Astrocyte (in vitro differentiated cells and primary cell): Measurements from ENCODE around the gene DUSP3. TPM values are rescaled to one million over a fixed set of nuclear protein-coding genes. Genes with fewer than 3 reads are reported as not detected.

ENCODE experiments used
- DNase-seq: peaks from one replicate; pipeline ENCODE4 v3.0.0-alpha.2; 2010; ENCODE audit warnings: low read depth
- FAIRE-seq: peaks from 2 replicates; lab custom pipeline; 2011; peaks lifted over from hg19 to GRCh38; lab: Jason Lieb, UNC
- H2AFZ ChIP-seq: 2 replicates; pipeline ENCODE4 v1.6.0; 2012; ENCODE audit warnings: low read depth, low read length, inconsistent platforms
- H3K27ac ChIP-seq: 2 replicates; pipeline ENCODE4 v1.5.1; 2011; ENCODE audit warnings: low read depth, low read length, inconsistent platforms
- H3K27me3 ChIP-seq: 2 replicates; pipeline ENCODE4 v1.6.0; 2011; ENCODE audit warnings: low read length, inconsistent platforms; ENCODE audit not compliant: insufficient read depth
- H3K36me3 ChIP-seq: 2 replicates; pipeline ENCODE4 v1.5.1; 2011; ENCODE audit warnings: low read length, inconsistent platforms; ENCODE audit not compliant: insufficient read depth
- H3K4me1 ChIP-seq: 2 replicates; pipeline ENCODE4 v1.5.1; 2011; ENCODE audit warnings: low read length, inconsistent platforms; ENCODE audit not compliant: insufficient read depth
- H3K4me2 ChIP-seq: 2 replicates; pipeline ENCODE4 v1.6.0; 2012; ENCODE audit warnings: low read length, inconsistent platforms
- H3K4me3 ChIP-seq: 2 replicates; pipeline ENCODE4 v1.5.1; 2011; ENCODE audit warnings: low read depth, mild to moderate bottlenecking, low read length, inconsistent platforms; ENCODE audit not compliant: insufficient read depth
- H3K79me2 ChIP-seq: 2 replicates; pipeline ENCODE4 v1.6.0; 2012; ENCODE audit warnings: mild to moderate bottlenecking, low read length, inconsistent platforms; ENCODE audit not compliant: insufficient read depth
- H3K9ac ChIP-seq: 2 replicates; pipeline ENCODE4 v1.6.0; 2012; ENCODE audit warnings: mild to moderate bottlenecking, low read length, inconsistent platforms
- H3K9me3 ChIP-seq: 2 replicates; pipeline ENCODE4 v1.5.1; 2012; ENCODE audit warnings: low read depth, mild to moderate bottlenecking, low read length, inconsistent platforms; ENCODE audit not compliant: insufficient read depth
- H4K20me1 ChIP-seq: 2 replicates; pipeline ENCODE4 v1.6.0; 2012; ENCODE audit warnings: low read length, inconsistent platforms; ENCODE audit not compliant: insufficient read depth
- H3K27ac Mint-ChIP-seq: one replicate; pipeline ENCODE4 v1.8.0; 2021; ENCODE audit warnings: mild to moderate bottlenecking, mixed read lengths; ENCODE audit not compliant: unreplicated experiment
- H3K27me3 Mint-ChIP-seq: one replicate; pipeline ENCODE4 v1.8.0; 2021; ENCODE audit warnings: low read depth, mixed read lengths; ENCODE audit not compliant: unreplicated experiment
- H3K36me3 Mint-ChIP-seq: one replicate; pipeline ENCODE4 v1.8.0; 2021; ENCODE audit warnings: low read depth, mixed read lengths; ENCODE audit not compliant: unreplicated experiment
- H3K4me1 Mint-ChIP-seq: one replicate; pipeline ENCODE4 v1.8.0; 2021; ENCODE audit warnings: low read depth, mixed read lengths; ENCODE audit not compliant: unreplicated experiment
- H3K4me3 Mint-ChIP-seq: one replicate; pipeline ENCODE4 v1.8.0; 2021; ENCODE audit warnings: mild to moderate bottlenecking, moderate library complexity, mixed read lengths; ENCODE audit not compliant: unreplicated experiment
- H3K9me3 Mint-ChIP-seq: one replicate; pipeline ENCODE4 v1.8.0; 2021; ENCODE audit warnings: mild to moderate bottlenecking, mixed read lengths; ENCODE audit not compliant: unreplicated experiment
- CTCF ChIP-seq: IDR thresholded peaks from 2 replicates; pipeline ENCODE4 v1.5.1; 2011; ENCODE audit warnings: low read depth, mild to moderate bottlenecking, inconsistent platforms, low read length, moderate library complexity; ENCODE audit not compliant: insufficient read depth
- EZH2 ChIP-seq: IDR thresholded peaks from 2 replicates; pipeline ENCODE4 v1.6.1; 2012; ENCODE audit warnings: mild to moderate bottlenecking, low read length, inconsistent platforms; ENCODE audit not compliant: insufficient read depth
- total RNA-seq: library from RNA; stranded (reverse); gene quantifications from 2 replicates; pipeline ENCODE4 v1.2.1, GENCODE V29; 2021

DUSP3 gene
- total RNA-seq, 1 donor from 2014 or later = 71.6 TPM

- H3K79me2 ChIP-seq = no peaks in the 10 kb centered on the region
- no peak overlapping the region for H3K27ac Mint-ChIP-seq
- H3K4me1 ChIP-seq = no peaks in the 10 kb centered on the region
- peaks cover 6% of the 10 kb centered on the region for H4K20me1 ChIP-seq
- H3K27me3 Mint-ChIP-seq = peaks cover 3% of the 10 kb centered on the region
- no peak overlapping the region for H3K4me2 ChIP-seq
- TF ChIP-seq EZH2 (no peak), CTCF (no peak)
- H3K9me3 Mint-ChIP-seq = no peaks in the 10 kb centered on the region
- H2AFZ ChIP-seq = no peak overlapping the region
- no peaks in the 10 kb centered on the region for H3K4me1 Mint-ChIP-seq
- H3K27me3 ChIP-seq = no peaks in the 10 kb centered on the region
- H3K9me3 ChIP-seq = no peaks in the 10 kb centered on the region
- peaks cover 27% of the 10 kb centered on the region for H3K36me3 Mint-ChIP-seq
- H3K4me3 Mint-ChIP-seq = no peak overlapping the region
- H3K36me3 ChIP-seq = peaks cover 15% of the 10 kb centered on the region
- H3K9ac ChIP-seq = no peak overlapping the region
- FAIRE-seq (no peak), DNase-seq (no peak)
- H3K27ac ChIP-seq = no peak overlapping the region
- H3K4me3 ChIP-seq = no peak overlapping the region
Measured at GRCh38 chr17:43820759-43821158, 42.0 kb upstream of the DUSP3 start.

DNA sequence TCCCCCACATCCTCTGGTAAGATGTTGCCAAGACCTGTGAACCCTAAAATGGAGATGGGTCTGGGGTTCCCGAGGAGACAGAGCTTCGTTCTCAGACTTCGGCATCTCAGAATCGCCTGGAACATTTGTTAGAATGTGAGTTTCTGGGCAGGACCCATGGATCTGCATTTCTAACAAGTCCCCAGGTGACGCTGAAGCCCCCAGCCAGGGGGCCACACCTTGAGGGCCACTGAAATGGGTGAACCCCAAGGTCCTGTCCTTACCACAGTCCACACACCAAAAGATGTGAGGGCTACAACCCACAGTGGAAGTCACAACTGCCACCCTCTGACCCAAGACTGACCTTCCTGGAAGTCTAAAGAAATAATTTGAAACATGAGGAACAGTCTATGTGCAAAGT is 40.2 kb upstream of the DUSP3 start:
- no peaks in the 10 kb centered on the region for H3K9me3 ChIP-seq
- H3K79me2 ChIP-seq = no peaks in the 10 kb centered on the region
- no peak overlapping the region for H3K4me3 ChIP-seq
- Mint-ChIP-seq H3K27ac (no peak overlapping the region), H3K27me3 (peaks cover 3% of the 10 kb centered on the region), H3K36me3 (peaks cover 26% of the 10 kb centered on the region), H3K4me3 (no peak overlapping the region), H3K4me1 (peaks cover 6% of the 10 kb centered on the region), H3K9me3 (no peaks in the 10 kb centered on the region)
- no peak for TF ChIP-seq CTCF
- no peak for TF ChIP-seq EZH2
- H3K27me3 ChIP-seq = no peaks in the 10 kb centered on the region
- no peak overlapping the region for H3K4me2 ChIP-seq
- H3K27ac ChIP-seq = no peak overlapping the region
- H3K4me1 ChIP-seq = peaks cover 11% of the 10 kb centered on the region
- no peak overlapping the region for H2AFZ ChIP-seq
- H4K20me1 ChIP-seq = peaks cover 6% of the 10 kb centered on the region
- H3K36me3 ChIP-seq = peaks cover 8% of the 10 kb centered on the region
- no peak for FAIRE-seq
- no peak for DNase-seq
- H3K9ac ChIP-seq = no peak overlapping the region

DNA sequence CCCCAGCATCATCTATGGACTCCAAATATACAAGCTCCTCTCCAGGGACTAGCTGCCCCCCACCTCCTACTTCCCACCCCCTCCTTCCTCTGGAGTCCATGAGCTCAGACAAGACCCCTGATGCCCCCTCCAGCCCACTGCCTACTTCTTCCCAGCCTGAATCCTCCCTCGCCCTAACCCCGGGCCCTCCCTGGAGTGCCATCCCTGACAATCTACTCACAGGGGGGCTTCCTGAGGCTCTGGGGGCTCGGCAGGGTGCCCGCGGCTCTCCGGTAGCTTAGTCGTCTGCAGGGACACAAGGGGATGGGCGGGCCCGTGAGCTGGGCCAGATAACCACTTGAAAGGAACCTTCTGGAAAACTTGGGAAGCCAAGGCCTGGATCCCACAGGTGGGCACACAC is 39.0 kb upstream of the DUSP3 start:
- TF ChIP-seq CTCF (no peak), EZH2 (no peak)
- Mint-ChIP-seq H3K4me3 (no peak overlapping the region), H3K4me1 (peaks cover 6% of the 10 kb centered on the region), H3K36me3 (peaks cover 21% of the 10 kb centered on the region), H3K27me3 (no peaks in the 10 kb centered on the region), H3K27ac (no peak overlapping the region), H3K9me3 (no peaks in the 10 kb centered on the region)
- DNase-seq = no peak
- Histone ChIP-seq H3K79me2 (no peaks in the 10 kb centered on the region), H3K4me1 (peaks cover 11% of the 10 kb centered on the region), H3K36me3 (peaks cover 6% of the 10 kb centered on the region), H3K9me3 (no peaks in the 10 kb centered on the region), H4K20me1 (no peaks in the 10 kb centered on the region), H3K4me3 (no peak overlapping the region), H3K4me2 (no peak overlapping the region), H3K27ac (no peak overlapping the region), H2AFZ (no peak overlapping the region), H3K27me3 (no peaks in the 10 kb centered on the region), H3K9ac (no peak overlapping the region)
- no peak for FAIRE-seq
